ENCODE data around the gene CCDC68.

Gene CCDC68

DNA sequence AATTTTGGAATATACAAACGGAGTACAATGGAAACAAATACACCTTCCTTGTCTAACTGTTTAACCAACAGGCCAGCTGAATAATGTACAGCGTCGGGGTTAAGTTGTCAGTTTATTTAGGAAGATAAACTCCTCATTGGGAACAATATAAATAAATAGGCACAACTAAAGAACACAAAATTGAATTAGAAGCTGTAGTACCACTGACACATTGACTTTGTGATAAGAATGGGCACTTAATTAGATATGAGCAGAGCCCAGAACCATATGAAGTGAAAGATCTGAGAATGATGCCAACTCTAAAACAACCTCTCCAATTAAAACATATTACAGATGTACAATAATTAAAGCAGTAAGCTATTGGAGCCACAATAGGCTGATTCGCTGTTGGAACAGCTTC is 44.4 kb downstream of the CCDC68 start:
- no peak for DNase-seq

- no peak for DNase-seq
These were observed 47.7 kb downstream of the CCDC68 start for GRCh38 chr18:54911551-54911950.

GRCh38 chr18:54910161-54910919 is 48.9 kb downstream of the CCDC68 start:
- no peak for DNase-seq

- DNase-seq = no peak
These were observed 49.7 kb downstream of the CCDC68 start for GRCh38 chr18:54909538-54909937.

DNA sequence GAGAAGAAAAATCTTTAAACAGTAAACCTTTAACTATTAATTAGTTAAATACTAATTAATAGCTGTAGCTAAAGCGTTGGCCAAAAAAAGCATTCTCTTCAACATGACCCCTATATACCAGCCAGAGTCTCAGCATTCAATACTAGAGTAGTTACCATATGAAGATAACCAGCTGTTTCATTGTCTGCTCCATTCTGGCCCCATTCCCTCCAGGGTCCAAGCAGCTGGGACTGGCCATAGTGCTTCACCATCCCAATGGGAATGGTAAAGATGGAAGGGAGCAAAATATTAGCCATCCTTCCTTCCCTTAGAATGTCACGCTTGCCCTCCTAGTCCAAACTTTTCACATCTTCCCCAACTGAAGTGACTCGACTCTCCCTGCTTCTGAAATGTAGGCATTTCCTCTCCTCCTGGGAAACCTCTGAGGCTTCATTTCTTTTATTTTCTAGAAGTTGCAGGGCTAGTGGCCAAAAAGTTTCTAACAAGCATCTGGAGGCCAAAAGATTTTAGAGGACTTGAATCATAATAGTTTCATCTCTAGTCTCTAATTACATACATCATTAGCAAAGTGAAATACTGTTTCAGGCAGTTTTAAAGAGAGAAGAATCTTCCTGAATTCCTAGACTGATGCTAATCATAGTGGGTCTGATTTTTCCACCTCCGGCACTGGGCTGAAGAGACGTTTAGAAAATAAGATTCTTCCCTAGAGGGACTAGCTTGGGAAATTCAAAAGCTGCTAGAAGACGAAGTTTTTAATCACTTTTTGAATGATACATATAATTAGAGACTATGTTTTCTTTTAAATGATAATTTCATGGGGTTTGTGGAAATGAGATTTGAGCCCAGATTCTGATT is 52.7 kb downstream of the CCDC68 start:
- DNase-seq = no peak

DNA sequence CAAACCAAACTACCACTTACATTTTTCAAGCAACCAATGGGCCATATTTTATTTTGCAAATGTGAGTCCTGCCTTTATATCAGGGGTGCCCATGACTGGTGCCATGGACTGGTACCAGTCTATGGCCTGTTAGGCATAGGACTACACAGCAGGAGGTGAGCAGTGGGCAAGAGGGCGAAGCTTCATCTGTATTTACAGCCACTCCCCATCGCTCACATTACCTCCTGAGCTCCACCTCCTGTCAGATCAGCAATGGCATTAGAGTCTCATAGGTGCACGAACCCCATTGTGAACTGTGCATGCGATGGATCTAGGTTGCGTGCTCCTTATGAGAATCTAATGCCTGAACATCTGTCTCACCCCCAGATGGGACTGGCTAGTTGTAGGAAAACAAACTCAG is 53.6 kb downstream of the CCDC68 start:
- DNase-seq = no peak

DNA sequence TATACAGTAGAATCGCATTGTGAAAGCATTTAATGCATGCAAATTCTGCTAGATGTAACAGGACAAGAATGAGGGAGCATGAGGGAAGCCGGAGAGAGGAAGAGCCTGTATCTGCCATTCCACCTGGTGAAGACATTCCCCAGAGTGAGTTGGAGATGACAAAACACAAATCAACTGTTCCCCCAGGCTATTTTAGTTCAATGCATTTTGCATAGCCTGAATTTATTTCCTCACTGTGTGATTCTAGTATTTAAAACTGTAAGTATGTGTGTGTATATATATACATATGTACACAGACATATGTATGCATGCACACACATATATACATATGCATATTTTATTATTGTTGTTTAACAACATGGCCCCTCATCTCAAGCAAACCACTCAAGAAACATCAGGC is 54.7 kb downstream of the CCDC68 start:
- DNase-seq = no peak

DNA sequence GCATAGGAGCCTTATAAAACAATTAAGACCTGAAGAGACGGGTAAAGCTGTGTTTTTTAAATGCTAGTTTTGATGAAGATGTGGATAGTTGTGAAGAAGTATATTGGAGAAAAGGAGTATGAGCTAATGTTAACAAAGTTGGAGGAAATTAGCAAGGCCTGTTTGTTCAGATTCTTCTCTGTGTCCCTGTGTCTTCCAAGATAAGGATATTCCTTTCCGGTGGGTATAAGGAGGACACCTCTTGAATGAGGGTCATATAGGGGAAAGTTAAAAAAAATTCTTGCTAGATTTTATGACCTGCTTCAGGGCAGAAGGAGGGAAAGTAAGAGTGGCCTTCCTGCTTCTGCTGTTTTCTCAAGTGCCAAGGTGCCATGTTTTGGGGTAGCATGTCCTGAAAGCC is 59.0 kb downstream of the CCDC68 start:
- DNase-seq = no peak

- DNase-seq = no peak
These were observed 59.8 kb downstream of the CCDC68 start for GRCh38 chr18:54899500-54899899.

- no peak for DNase-seq
These were observed 70.3 kb downstream of the CCDC68 start for GRCh38 chr18:54888933-54889332.

DNA sequence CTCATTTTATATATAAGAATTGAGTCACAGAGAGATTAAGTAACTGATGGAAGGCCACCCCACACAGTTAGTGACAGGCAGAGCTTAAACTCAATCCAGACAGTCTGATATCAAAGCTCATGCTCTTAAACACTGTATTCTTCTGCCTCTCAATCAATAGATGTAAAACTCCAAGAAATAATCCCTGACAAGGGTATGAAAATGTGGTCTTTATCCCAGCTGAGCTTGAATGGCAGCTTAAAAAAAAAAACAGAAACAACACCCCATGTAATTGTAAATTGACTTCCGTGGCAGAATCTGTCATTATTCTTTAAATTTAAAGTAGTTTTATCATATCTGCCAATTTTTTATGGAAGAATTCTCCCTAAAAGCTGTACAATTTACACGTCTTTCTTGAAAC is 70.9 kb downstream of the CCDC68 start:
- no peak for DNase-seq

DNA sequence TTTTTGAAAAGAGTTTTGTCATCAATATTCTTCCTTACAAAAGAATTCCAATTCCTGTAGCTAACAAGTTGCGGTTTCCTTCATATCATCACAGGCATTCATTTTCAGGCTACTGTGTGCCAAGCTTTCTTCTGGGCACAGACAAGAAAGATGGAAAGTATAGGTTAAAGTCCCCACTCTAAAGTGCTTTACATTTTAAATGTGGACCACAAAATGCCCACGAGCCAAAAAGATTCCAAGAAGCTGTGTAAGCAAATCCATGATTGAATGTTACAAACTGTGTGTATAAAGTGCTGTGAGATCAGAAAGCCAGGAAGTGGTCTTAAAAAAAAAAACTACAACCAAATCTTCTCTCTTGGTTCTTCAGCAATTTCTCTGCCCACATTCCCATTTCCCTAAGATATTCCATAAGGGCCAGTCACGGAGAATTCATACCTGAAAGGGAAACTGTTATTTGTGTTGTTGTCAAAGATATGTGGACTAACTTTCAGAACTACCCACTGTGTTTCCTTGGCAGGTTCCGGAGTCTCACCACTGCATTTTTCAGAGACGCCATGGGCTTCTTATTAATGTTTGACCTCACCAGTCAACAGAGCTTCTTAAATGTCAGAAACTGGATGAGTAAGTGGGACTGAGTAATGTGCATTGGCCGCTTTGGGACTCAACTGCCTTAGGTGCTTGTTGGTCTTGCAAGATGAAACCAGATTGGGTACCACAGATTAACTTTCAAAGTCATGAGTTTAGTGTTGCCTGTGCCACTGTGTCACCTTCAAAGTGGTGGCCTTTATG is 75.3 kb downstream of the CCDC68 start:
- DNase-seq = no peak

DNA sequence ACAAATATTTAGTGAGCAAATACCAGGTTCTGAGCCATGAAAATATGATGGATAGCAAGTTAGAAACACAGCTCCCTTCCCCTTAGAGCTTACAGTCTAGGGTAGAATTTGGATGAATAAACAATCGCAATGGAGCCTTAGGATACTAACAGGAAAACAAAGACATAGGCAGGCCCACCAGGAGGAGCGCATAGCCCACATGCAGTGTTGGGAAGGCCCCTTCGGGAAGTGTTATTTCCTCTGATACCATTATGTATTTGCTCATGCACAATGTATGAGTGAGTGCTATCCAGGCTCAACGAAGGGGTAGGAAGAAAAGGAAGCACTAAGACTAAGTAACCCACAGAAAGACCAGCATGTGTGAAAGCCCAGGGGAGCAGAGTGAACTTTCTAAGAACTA is 76.9 kb downstream of the CCDC68 start:
- DNase-seq = no peak

DNA sequence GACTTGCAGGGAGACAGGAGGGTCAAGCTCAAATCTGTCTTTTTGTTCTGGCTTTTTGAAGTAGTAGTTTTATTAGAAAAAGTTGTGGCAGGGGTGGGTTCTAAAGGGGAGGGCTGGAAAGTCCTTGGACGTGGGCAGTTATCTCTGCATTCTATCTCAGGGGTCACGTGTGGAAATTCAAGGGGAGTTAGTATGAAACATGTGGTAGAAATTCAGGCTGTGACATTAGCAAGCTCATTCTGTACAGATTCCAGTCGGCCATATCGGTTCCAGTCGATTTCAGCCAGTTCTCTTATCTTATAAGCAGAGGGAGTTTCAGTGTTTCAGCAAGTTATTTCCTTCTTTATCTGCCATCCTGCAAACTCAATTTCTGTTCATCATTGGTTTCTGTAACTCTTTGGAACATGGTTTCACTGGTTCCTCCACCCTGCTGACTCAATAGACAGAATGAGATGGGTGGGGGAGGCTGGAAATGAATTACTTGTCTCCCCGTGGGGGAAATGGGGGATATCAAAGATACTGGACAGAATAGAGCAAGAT is 78.0 kb downstream of the CCDC68 start:
- no peak for DNase-seq

DNA sequence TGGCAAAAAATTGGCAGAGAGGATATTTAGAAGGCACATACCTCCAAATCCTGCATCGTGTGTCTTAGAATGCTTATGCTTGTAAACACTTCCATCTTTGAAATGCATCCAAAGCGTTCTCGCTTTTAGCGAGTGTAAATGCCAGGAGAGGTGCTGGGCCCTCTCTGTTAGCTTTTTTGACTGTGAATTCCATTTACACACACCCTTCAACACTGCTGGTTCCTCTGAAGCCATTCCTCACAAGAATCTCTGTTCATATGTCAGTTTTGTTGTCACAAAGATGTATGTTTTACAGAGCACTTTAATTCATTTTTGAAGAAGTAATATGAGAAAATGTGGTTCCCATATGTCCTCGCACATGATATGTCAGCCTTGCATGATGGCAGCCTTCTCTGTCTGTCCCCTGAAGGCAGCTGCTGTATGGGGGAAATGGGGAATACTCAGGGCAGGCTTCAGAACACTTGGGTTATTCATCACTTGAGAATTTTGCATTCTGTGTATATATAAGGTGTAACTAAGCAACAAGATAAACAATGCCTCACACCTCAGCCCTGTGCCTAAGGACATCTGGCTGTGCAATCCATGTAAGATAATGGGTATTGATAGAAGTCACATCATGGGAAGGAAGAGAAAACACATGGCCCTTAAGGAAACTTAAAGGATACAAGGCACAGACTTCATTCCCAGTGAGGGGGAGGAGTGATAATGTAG is 78.7 kb downstream of the CCDC68 start:
- DNase-seq = no peak

GRCh38 chr18:54879691-54880090 is 79.6 kb downstream of the CCDC68 start:
- DNase-seq = no peak

DNA sequence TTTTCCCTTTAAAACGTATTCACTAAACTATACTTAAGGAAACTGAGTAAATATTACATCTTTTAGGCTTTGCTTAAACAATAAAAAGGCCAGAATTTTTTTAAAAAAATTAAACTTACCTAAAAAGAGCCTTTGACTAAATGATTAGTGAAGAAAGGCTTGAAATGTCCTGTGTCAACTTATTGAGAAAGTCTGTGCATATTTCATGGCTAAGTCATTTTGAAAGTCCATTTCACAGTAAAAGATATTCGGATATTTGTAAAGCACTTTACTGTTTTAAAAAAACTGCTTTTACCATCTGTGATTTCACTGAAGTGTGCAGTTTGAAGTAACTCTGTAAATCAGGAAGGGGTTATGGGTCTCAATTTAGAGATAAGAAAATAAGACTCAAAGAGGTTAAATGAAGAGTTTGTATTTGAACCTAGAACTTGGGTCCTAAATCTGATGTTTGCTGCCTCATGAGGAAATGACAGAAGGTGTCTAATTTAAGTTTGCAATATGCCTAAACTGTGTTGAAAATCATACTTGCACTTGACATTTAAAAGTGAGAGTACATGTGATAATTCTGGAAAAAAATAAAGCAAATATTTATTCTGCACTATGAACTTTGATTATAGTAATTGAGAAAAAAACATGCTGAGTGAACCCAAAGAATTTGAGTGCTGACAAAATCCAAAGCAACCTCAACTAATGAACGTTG is 80.5 kb downstream of the CCDC68 start:
- no peak for DNase-seq

DNA sequence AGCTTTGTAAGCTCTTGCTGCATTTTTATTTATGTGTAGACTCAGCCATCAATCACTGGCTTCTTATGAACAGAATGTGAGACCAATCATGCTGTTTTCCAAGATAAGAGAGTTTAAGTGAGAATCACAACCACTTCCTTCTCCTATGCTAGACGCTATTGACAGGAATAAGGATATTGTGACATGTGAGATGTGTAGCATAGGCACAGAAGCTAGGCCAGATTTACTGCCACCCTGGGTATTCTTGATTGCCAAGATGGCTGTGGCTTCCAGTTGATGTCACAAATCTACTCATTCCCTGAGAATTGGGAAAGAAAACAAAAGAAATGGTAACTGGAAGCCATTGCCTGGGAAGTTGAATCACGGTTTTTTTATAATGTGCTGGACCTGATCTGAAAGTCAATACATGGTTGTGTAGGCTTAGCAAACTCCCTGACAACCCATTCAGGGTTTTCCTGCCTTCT is 81.1 kb downstream of the CCDC68 start:
- DNase-seq = no peak

DNA sequence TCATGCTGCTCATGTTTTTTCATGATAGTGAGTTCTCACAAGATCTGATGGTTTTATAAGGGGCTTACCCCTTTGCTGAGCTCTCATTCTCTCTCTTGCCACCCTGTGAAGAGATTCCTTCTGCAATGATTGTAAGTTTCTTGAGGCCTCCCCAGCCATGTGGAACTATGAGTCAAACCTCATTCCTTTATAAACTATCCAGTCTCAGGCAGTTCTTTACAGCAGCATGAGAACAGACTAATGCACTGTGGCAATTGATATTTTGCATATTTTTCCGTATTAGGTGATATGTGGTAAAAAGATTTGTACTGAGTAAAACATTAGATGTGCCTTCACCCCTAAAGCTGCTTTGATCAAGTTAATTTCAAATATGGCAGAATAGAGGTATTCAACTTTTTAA is 82.2 kb downstream of the CCDC68 start:
- no peak for DNase-seq

DNA sequence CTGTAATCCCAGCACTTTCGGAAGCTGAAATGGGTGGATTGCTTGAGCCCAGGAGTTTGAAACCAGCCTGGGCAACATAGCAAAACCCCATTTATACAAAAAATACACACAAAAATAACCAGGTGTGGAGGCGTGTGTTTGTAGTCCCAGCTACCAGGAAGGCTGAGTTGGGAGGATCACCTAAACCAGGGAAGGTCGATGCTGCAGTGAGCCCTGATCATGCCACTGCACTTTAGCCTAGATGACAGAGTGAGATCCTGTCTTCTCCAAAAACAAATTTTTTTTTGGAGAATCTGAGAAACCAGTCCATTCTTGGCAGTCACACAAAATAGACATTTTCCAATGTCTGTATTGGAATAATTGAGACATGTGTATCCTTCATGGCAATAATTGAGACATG is 84.2 kb downstream of the CCDC68 start:
- DNase-seq = no peak

DNA sequence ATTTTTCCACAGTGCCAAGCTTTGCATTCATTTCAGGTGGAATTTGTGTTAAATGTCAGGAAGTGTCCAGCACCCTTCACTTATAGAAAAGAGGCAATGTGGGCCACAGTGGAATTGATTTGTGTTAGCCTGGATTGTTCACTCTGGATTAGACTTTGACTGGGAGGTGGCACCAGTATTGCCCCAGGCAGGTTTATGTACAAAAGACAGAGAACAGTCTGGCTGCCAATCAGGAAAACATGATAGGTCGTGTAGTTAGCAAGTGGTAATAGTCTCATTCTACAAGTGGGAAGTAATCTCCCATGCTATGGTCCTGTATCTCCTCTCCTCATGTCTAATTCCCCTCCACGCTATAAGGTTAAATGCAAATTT is 85.4 kb downstream of the CCDC68 start:
- no peak for DNase-seq

DNA sequence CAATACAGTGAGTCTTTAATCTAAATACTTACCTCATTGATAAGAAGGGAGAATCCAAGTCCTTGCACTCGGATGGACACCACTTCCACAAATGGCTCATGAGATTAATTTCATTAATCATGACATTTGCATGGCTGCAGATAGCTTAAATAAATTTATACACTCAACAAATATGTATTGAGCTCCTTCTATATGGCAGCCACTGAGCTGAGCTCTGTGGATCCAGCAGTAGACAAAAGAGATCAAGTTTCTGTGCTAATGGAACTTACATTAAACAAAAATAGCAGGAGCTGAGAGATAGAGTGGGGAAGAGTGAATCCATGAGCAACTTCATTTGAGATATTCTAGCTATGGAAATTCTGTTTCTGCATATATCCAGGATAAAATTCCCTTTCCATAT is 86.6 kb downstream of the CCDC68 start:
- DNase-seq = no peak

Data from NCI-H1436 treated with DMSO at 0.1 percent for 48 hours (cell line).